C4-2B (cell line): ENCODE data around the gene SIM2.
A peak's percentile ranks its signal among the peaks of the same experiment; 100 is the strongest.

Experiments used
- H3K27ac ChIP-seq: fragments of 450-650 bp; 2 replicates; pipeline ENCODE4 v1.5.1; 2017
- ZFX ChIP-seq: fragments of 450-650 bp; IDR thresholded peaks from 2 replicates; pipeline ENCODE4 v1.6.1; 2017
- TF ChIP-seq, protein P1 (sequence below): fragments of 450-650 bp; conservative IDR thresholded peaks from 2 replicates; pipeline ENCODE4 v1.5.1; 2017; ENCODE audit warnings: mild to moderate bottlenecking

SIM2 gene

DNA sequence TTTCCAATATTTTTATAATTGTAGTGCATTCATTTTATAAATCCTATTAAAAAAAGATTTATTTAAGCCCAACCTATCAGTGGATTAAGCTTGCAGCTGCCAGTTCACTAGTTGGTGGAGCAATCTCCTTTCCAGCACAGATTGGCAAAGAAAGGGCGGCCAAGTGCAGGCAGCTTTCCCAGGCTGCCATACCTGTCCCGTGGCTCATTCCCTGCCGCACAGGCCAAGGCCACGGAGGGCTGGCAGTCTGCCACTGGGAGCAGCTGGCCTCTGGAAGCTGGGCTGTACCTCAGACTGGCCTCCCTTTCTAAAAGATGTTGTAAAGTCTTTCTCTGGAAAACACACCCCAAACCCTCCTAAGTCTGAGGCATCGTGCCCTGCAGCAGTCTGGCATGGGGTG is 74.2 kb downstream of the SIM2 start:
- no peak for TF ChIP-seq ZFX
- TF ChIP-seq, protein P1, sequence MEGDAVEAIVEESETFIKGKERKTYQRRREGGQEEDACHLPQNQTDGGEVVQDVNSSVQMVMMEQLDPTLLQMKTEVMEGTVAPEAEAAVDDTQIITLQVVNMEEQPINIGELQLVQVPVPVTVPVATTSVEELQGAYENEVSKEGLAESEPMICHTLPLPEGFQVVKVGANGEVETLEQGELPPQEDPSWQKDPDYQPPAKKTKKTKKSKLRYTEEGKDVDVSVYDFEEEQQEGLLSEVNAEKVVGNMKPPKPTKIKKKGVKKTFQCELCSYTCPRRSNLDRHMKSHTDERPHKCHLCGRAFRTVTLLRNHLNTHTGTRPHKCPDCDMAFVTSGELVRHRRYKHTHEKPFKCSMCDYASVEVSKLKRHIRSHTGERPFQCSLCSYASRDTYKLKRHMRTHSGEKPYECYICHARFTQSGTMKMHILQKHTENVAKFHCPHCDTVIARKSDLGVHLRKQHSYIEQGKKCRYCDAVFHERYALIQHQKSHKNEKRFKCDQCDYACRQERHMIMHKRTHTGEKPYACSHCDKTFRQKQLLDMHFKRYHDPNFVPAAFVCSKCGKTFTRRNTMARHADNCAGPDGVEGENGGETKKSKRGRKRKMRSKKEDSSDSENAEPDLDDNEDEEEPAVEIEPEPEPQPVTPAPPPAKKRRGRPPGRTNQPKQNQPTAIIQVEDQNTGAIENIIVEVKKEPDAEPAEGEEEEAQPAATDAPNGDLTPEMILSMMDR, result no peak
- no peak overlapping the region for H3K27ac ChIP-seq

- TF ChIP-seq, protein P1, result no peak
- TF ChIP-seq ZFX, result no peak
- no peak overlapping the region for H3K27ac ChIP-seq
These were observed 75.1 kb downstream of the SIM2 start for GRCh38 chr21:36773995-36774394.

GRCh38 chr21:36776981-36777617 is 78.2 kb downstream of the SIM2 start:
- no peak overlapping the region for H3K27ac ChIP-seq
- TF ChIP-seq, protein P1, result no peak
- TF ChIP-seq ZFX, result no peak

- no peak overlapping the region for H3K27ac ChIP-seq
These were observed 81.9 kb downstream of the SIM2 start for GRCh38 chr21:36780861-36781260.

GRCh38 chr21:36783612-36784374 is 84.9 kb downstream of the SIM2 start:
- no peak overlapping the region; the same call in 1 of the 2 replicates for H3K27ac ChIP-seq
- TF ChIP-seq, protein P1, result no peak
- no peak for TF ChIP-seq ZFX

More at GRCh38 chr21:36780861-36781260, 81.9 kb downstream of the SIM2 start:
- TF ChIP-seq, protein P1, result no peak
- TF ChIP-seq ZFX, result no peak

DNA sequence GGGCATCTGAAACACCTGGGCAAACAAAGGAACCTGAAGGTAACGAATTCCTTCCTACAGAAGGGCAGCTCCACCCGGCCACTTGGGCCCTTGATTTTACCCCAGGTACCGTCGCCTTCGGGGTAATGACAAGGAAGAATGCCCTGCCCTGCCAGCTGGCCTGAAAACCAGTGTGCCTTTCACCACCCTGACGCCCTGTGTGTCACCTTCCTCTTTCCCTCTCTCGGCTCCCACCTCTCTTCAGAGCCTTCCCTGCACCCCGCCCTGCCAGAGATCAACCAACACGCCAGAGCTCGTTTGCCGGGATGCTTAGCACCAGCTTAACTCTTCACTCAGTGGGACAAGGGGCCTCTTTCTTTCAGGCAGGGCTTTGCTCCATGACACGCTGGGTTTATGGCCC is 86.0 kb downstream of the SIM2 start:
- no peak overlapping the region for H3K27ac ChIP-seq
- TF ChIP-seq, protein P1, result no peak
- TF ChIP-seq ZFX, result no peak

- TF ChIP-seq, protein P1, result no peak
- no peak for TF ChIP-seq ZFX
- peak overlapping the region; percentile 64 for H3K27ac ChIP-seq
These were observed 86.7 kb downstream of the SIM2 start for GRCh38 chr21:36785615-36786014.
